Stimulated activated CD4-positive, alpha-beta T cell treated with anti-CD3 and anti-CD28 coated beads, Interleukin-15, amount 100 ng/mL, for 24 hours (primary cell): ENCODE results near the gene CLIC2.
A peak's percentile ranks its signal among the peaks of the same experiment; 100 is the strongest.
"Not testable (repeated sequence)": the region's sequence is repeated elsewhere in the genome, so short reads cannot be mapped to it uniquely, and the experiment has no call there.

Experiments
- DNase-seq: peaks from one replicate; pipeline ENCODE4 v3.0.0-alpha.2; 2020

CLIC2 gene

GRCh38 chrX:155334486-155335336, at the start of gene CLIC2:
TSS of gene CLIC2 (minus strand) at chrX:155334614. CDS start at chrX:155334427, 187 bp downstream.
- no peak for DNase-seq

GRCh38 chrX:155382529-155382967, 48.1 kb upstream of the CLIC2 start:
- DNase-seq, result not testable (repeated sequence)

- not testable (repeated sequence) for DNase-seq
Measured at GRCh38 chrX:155381843-155382528, 47.6 kb upstream of the CLIC2 start, which contains the start of gene F8A2. TSS of gene F8A2 (plus strand) at chrX:155382095. CDS start at chrX:155382115, 20 bp downstream.

GRCh38 chrX:155379802-155380201, 45.4 kb upstream of the CLIC2 start:
- not testable (repeated sequence) for DNase-seq

GRCh38 chrX:155373777-155374458, 39.5 kb upstream of the CLIC2 start:
- not testable (repeated sequence) for DNase-seq

GRCh38 chrX:155363712-155364111, 29.3 kb upstream of the CLIC2 start:
- DNase-seq, result not testable (repeated sequence)

- not testable (repeated sequence) for DNase-seq
Measured at GRCh38 chrX:155349448-155349847, 15.0 kb upstream of the CLIC2 start.

- not testable (repeated sequence) for DNase-seq
Measured at GRCh38 chrX:155345689-155346088, 11.3 kb upstream of the CLIC2 start.

- not testable (repeated sequence) for DNase-seq
Measured at GRCh38 chrX:155335337-155335712, 911 bp upstream of the CLIC2 start.

GRCh38 chrX:155333544-155334100, 792 bp downstream of the CLIC2 start:
- no peak for DNase-seq

GRCh38 chrX:155330992-155331391, 3.4 kb downstream of the CLIC2 start:
- DNase-seq, result no peak

GRCh38 chrX:155329293-155329692, 5.1 kb downstream of the CLIC2 start:
- DNase-seq, result no peak

- no peak for DNase-seq
Measured at GRCh38 chrX:155326610-155327009, 7.8 kb downstream of the CLIC2 start.

- DNase-seq, result no peak
Measured at GRCh38 chrX:155314260-155314659, 20.2 kb downstream of the CLIC2 start.

GRCh38 chrX:155313766-155314165, 20.6 kb downstream of the CLIC2 start:
- no peak for DNase-seq

GRCh38 chrX:155293771-155294170, 40.6 kb downstream of the CLIC2 start:
- DNase-seq, result no peak

- no peak for DNase-seq
Measured at GRCh38 chrX:155279873-155280272, 54.5 kb downstream of the CLIC2 start.

GRCh38 chrX:155270969-155271368, 63.4 kb downstream of the CLIC2 start:
- DNase-seq, result no peak

- DNase-seq, result not testable (repeated sequence)
Measured at GRCh38 chrX:155267995-155268394, 66.4 kb downstream of the CLIC2 start.

- no peak for DNase-seq
Measured at GRCh38 chrX:155266439-155266838, 68.0 kb downstream of the CLIC2 start.

- DNase-seq, result peak; percentile 82
Measured at GRCh38 chrX:155263854-155264628, 70.4 kb downstream of the CLIC2 start, which contains the start of gene RAB39B. TSS of gene RAB39B (minus strand) at chrX:155264491. CDS start at chrX:155264288, 203 bp downstream.
